ENCODE data around the gene KCNMA1.

The KCNMA1 gene

GRCh38 chr10:77042706-77043419 is 594.7 kb downstream of the KCNMA1 start:
- Histone ChIP-seq H3K9ac (ENCODE audit: insufficient read length, low read depth) (no peak overlapping the region), H3K4me3 (ENCODE audit: insufficient read length, low read depth) (no peak overlapping the region), H3K4me1 (ENCODE audit: insufficient read depth, insufficient read length) (no peaks in the 10 kb centered on the region), H3K36me3 (ENCODE audit: insufficient read depth, insufficient read length, low read length) (no peaks in the 10 kb centered on the region), H3K27me3 (ENCODE audit: insufficient read depth, insufficient read length) (no peaks in the 10 kb centered on the region), H3K9me3 (ENCODE audit: insufficient read depth, low read length) (no peaks in the 10 kb centered on the region)
- TF ChIP-seq SUZ12 (IDR thresholded peaks at IDR 0.05; ENCODE audit: extremely low read depth, insufficient read depth, insufficient read length), result no peak
- no peak for TF ChIP-seq ZNF274 (IDR thresholded peaks at IDR 0.05; ENCODE audit: low read depth, low read length)
- TF ChIP-seq YY1 (IDR thresholded peaks at IDR 0.05; ENCODE audit: insufficient read depth, insufficient read length), result no peak
- no peak for DNase-seq (ENCODE audit: low read depth, low spot score)

GRCh38 chr10:77041636-77042258 is 595.9 kb downstream of the KCNMA1 start:
- Histone ChIP-seq H3K4me1 (ENCODE audit: insufficient read depth, insufficient read length) (no peaks in the 10 kb centered on the region), H3K36me3 (ENCODE audit: insufficient read depth, insufficient read length, low read length) (no peaks in the 10 kb centered on the region), H3K9ac (ENCODE audit: insufficient read length, low read depth) (no peak overlapping the region), H3K9me3 (ENCODE audit: insufficient read depth, low read length) (no peaks in the 10 kb centered on the region), H3K27me3 (ENCODE audit: insufficient read depth, insufficient read length) (no peaks in the 10 kb centered on the region), H3K4me3 (ENCODE audit: insufficient read length, low read depth) (no peak overlapping the region)
- DNase-seq (ENCODE audit: low read depth, low spot score), result no peak
- TF ChIP-seq ZNF274 (IDR thresholded peaks at IDR 0.05; ENCODE audit: low read depth, low read length), result no peak
- TF ChIP-seq SUZ12 (IDR thresholded peaks at IDR 0.05; ENCODE audit: extremely low read depth, insufficient read depth, insufficient read length), result no peak
- TF ChIP-seq YY1 (IDR thresholded peaks at IDR 0.05; ENCODE audit: insufficient read depth, insufficient read length), result no peak

- Histone ChIP-seq H3K9ac (ENCODE audit: insufficient read length, low read depth) (no peak overlapping the region), H3K9me3 (ENCODE audit: insufficient read depth, low read length) (no peaks in the 10 kb centered on the region), H3K36me3 (ENCODE audit: insufficient read depth, insufficient read length, low read length) (no peaks in the 10 kb centered on the region), H3K4me3 (ENCODE audit: insufficient read length, low read depth) (no peak overlapping the region), H3K27me3 (ENCODE audit: insufficient read depth, insufficient read length) (no peaks in the 10 kb centered on the region), H3K4me1 (ENCODE audit: insufficient read depth, insufficient read length) (no peaks in the 10 kb centered on the region)
- DNase-seq (ENCODE audit: low read depth, low spot score), result no peak
- TF ChIP-seq ZNF274 (IDR thresholded peaks at IDR 0.05; ENCODE audit: low read depth, low read length) (no peak), SUZ12 (IDR thresholded peaks at IDR 0.05; ENCODE audit: extremely low read depth, insufficient read depth, insufficient read length) (no peak), YY1 (IDR thresholded peaks at IDR 0.05; ENCODE audit: insufficient read depth, insufficient read length) (no peak)
These were observed 599.2 kb downstream of the KCNMA1 start for GRCh38 chr10:77038407-77038806.

GRCh38 chr10:77037735-77038403 is 599.7 kb downstream of the KCNMA1 start:
- no peak for DNase-seq (ENCODE audit: low read depth, low spot score)
- no peak overlapping the region for H3K4me3 ChIP-seq (ENCODE audit: insufficient read length, low read depth)

GRCh38 chr10:77036993-77037734 is 600.4 kb downstream of the KCNMA1 start:
- H3K4me1 ChIP-seq (ENCODE audit: insufficient read depth, insufficient read length), result no peaks in the 10 kb centered on the region
- DNase-seq (ENCODE audit: low read depth, low spot score), result peak; percentile 32
- no peak overlapping the region for H3K9ac ChIP-seq (ENCODE audit: insufficient read length, low read depth)

More at GRCh38 chr10:77037735-77038403, 599.7 kb downstream of the KCNMA1 start:
- no peak for TF ChIP-seq SUZ12 (IDR thresholded peaks at IDR 0.05; ENCODE audit: extremely low read depth, insufficient read depth, insufficient read length)
- no peak for TF ChIP-seq ZNF274 (IDR thresholded peaks at IDR 0.05; ENCODE audit: low read depth, low read length)
- TF ChIP-seq YY1 (IDR thresholded peaks at IDR 0.05; ENCODE audit: insufficient read depth, insufficient read length), result no peak
- H3K9ac ChIP-seq (ENCODE audit: insufficient read length, low read depth), result no peak overlapping the region
- H3K9me3 ChIP-seq (ENCODE audit: insufficient read depth, low read length), result no peaks in the 10 kb centered on the region
- H3K4me1 ChIP-seq (ENCODE audit: insufficient read depth, insufficient read length), result no peaks in the 10 kb centered on the region
- no peaks in the 10 kb centered on the region for H3K27me3 ChIP-seq (ENCODE audit: insufficient read depth, insufficient read length)
- H3K36me3 ChIP-seq (ENCODE audit: insufficient read depth, insufficient read length, low read length), result no peaks in the 10 kb centered on the region

GRCh38 chr10:77036276-77036675 is 601.3 kb downstream of the KCNMA1 start:
- H3K4me1 ChIP-seq (ENCODE audit: insufficient read depth, insufficient read length), result no peaks in the 10 kb centered on the region
- TF ChIP-seq ZNF274 (IDR thresholded peaks at IDR 0.05; ENCODE audit: low read depth, low read length) (no peak), SUZ12 (IDR thresholded peaks at IDR 0.05; ENCODE audit: extremely low read depth, insufficient read depth, insufficient read length) (no peak), YY1 (IDR thresholded peaks at IDR 0.05; ENCODE audit: insufficient read depth, insufficient read length) (no peak)
- H3K9me3 ChIP-seq (ENCODE audit: insufficient read depth, low read length), result no peaks in the 10 kb centered on the region
- no peak for DNase-seq (ENCODE audit: low read depth, low spot score)
- no peak overlapping the region for H3K9ac ChIP-seq (ENCODE audit: insufficient read length, low read depth)
- H3K27me3 ChIP-seq (ENCODE audit: insufficient read depth, insufficient read length), result no peaks in the 10 kb centered on the region
- H3K4me3 ChIP-seq (ENCODE audit: insufficient read length, low read depth), result no peak overlapping the region
- H3K36me3 ChIP-seq (ENCODE audit: insufficient read depth, insufficient read length, low read length), result no peaks in the 10 kb centered on the region

More at GRCh38 chr10:77036993-77037734, 600.4 kb downstream of the KCNMA1 start:
- H3K9me3 ChIP-seq (ENCODE audit: insufficient read depth, low read length), result no peaks in the 10 kb centered on the region
- no peaks in the 10 kb centered on the region for H3K27me3 ChIP-seq (ENCODE audit: insufficient read depth, insufficient read length)
- TF ChIP-seq ZNF274 (IDR thresholded peaks at IDR 0.05; ENCODE audit: low read depth, low read length) (no peak), SUZ12 (IDR thresholded peaks at IDR 0.05; ENCODE audit: extremely low read depth, insufficient read depth, insufficient read length) (no peak), YY1 (IDR thresholded peaks at IDR 0.05; ENCODE audit: insufficient read depth, insufficient read length) (no peak)
- H3K36me3 ChIP-seq (ENCODE audit: insufficient read depth, insufficient read length, low read length), result no peaks in the 10 kb centered on the region
- H3K4me3 ChIP-seq (ENCODE audit: insufficient read length, low read depth), result no peak overlapping the region

Measured in NT2/D1 (cell line).